GM23338 (cell line): Measurements from ENCODE around the gene LPIN1. TPM values are rescaled to one million over a fixed set of nuclear protein-coding genes. Genes with fewer than 3 reads are reported as not detected.

Experiments used
- ATAC-seq: fragments of 200-7000 bp; cut with Tn5 transposase; 3 replicates; pipeline ENCODE4 v1.9.1; 2020
- DNase-seq: peaks from one replicate; pipeline ENCODE4 v3.0.0-alpha.2; 2015; ENCODE audit warnings: low spot score
- H2AFZ ChIP-seq: fragments of 200-600 bp; sonication (generic); 2 replicates; pipeline ENCODE4 v1.8.0; 2016; ENCODE audit warnings: antibody characterized with exemption, mild to moderate bottlenecking, moderate library complexity
- H3F3A ChIP-seq: fragments of 200-600 bp; sonication (generic); replicated peaks from 2 replicates; pipeline ENCODE4 v1.8.0; 2017; ENCODE audit warnings: antibody characterized with exemption, mixed run types, low read depth
- H3K27ac ChIP-seq: fragments of 200-600 bp; sonication (generic); 2 replicates; pipeline ENCODE4 v1.6.1; 2016; ENCODE audit warnings: low read depth
- H3K27me3 ChIP-seq: fragments of 200-600 bp; sonication (generic); 2 replicates; pipeline ENCODE4 v1.8.0; 2016; ENCODE audit warnings: mild to moderate bottlenecking, mixed run types, moderate library complexity; ENCODE audit not compliant: insufficient read depth
- H3K36me3 ChIP-seq: fragments of 200-600 bp; sonication (generic); 2 replicates; pipeline ENCODE4 v1.8.0; 2016; ENCODE audit warnings: mild to moderate bottlenecking; ENCODE audit not compliant: insufficient read depth
- H3K4me1 ChIP-seq: fragments of 200-600 bp; sonication (generic); 2 replicates; pipeline ENCODE4 v1.8.0; 2016; ENCODE audit warnings: mild to moderate bottlenecking, moderate library complexity; ENCODE audit not compliant: insufficient read depth
- H3K4me2 ChIP-seq: fragments of 200-600 bp; sonication (generic); 2 replicates; pipeline ENCODE4 v1.7.1; 2017; ENCODE audit warnings: mixed run types
- H3K4me3 ChIP-seq: fragments of 200-600 bp; sonication (generic); 2 replicates; pipeline ENCODE4 v1.6.1; 2016; ENCODE audit warnings: mixed run types
- H3K79me2 ChIP-seq: fragments of 200-600 bp; sonication (generic); replicated peaks from 2 replicates; pipeline ENCODE4 v1.8.0; 2017; ENCODE audit warnings: mild to moderate bottlenecking; ENCODE audit not compliant: insufficient read depth
- H3K9me2 ChIP-seq: fragments of 200-600 bp; sonication (generic); 2 replicates; pipeline ENCODE4 v1.8.0; 2017; ENCODE audit not compliant: insufficient read depth
- H4K20me1 ChIP-seq: fragments of 200-600 bp; sonication (generic); replicated peaks from 2 replicates; pipeline ENCODE4 v1.8.0; 2017; ENCODE audit warnings: mild to moderate bottlenecking; ENCODE audit not compliant: insufficient read depth
- H3K27ac Mint-ChIP-seq: 2 replicates; pipeline ENCODE4 v1.8.0; 2020; ENCODE audit warnings: inconsistent platforms, mild to moderate bottlenecking, moderate library complexity, mixed read lengths
- H3K27me3 Mint-ChIP-seq: 3 replicates; pipeline ENCODE4 v1.8.0; 2022; ENCODE audit warnings: low read depth, mild to moderate bottlenecking, moderate library complexity, mixed read lengths, inconsistent platforms; ENCODE audit not compliant: insufficient read depth, poor library complexity
- H3K36me3 Mint-ChIP-seq: 3 replicates; pipeline ENCODE4 v1.8.0; 2021; ENCODE audit warnings: low read depth, mild to moderate bottlenecking, inconsistent platforms, moderate library complexity, mixed read lengths
- H3K4me1 Mint-ChIP-seq: 3 replicates; pipeline ENCODE4 v1.8.0; 2020; ENCODE audit warnings: mild to moderate bottlenecking, inconsistent platforms, mixed read lengths
- H3K4me3 Mint-ChIP-seq: 3 replicates; pipeline ENCODE4 v1.8.0; 2021; ENCODE audit warnings: moderate library complexity, mild to moderate bottlenecking, inconsistent platforms, mixed read lengths
- H3K9me3 Mint-ChIP-seq: 3 replicates; pipeline ENCODE4 v1.8.0; 2020; ENCODE audit warnings: moderate library complexity, mild to moderate bottlenecking, inconsistent platforms, mixed read lengths
- CREB1 ChIP-seq: fragments of 250-450 bp; sonication (Bioruptor Pico); IDR thresholded peaks from 2 replicates; pipeline ENCODE4 v1.5.0; 2020; ENCODE audit warnings: low read depth, mild to moderate bottlenecking, moderate library complexity
- ETS1 ChIP-seq: IDR thresholded peaks from 2 replicates; pipeline ENCODE4 v1.6.1; 2016; ENCODE audit warnings: antibody characterized with exemption
- EZH2 ChIP-seq: fragments of 200-600 bp; sonication (generic); IDR thresholded peaks from one replicate; pipeline ENCODE4 v1.8.0; 2017; ENCODE audit warnings: antibody characterized with exemption, mild to moderate bottlenecking, low read depth; ENCODE audit not compliant: unreplicated experiment
- JUNB ChIP-seq: IDR thresholded peaks from one replicate; pipeline ENCODE4 v1.6.1; 2016; ENCODE audit warnings: antibody characterized with exemption; ENCODE audit not compliant: unreplicated experiment
- NANOG ChIP-seq: IDR thresholded peaks from 2 replicates; pipeline ENCODE4 v1.6.1; 2016; ENCODE audit warnings: antibody characterized with exemption, borderline replicate concordance
- POLR2AphosphoS5 ChIP-seq: IDR thresholded peaks from 2 replicates; pipeline ENCODE4 v1.6.1; 2016; ENCODE audit warnings: antibody characterized with exemption, low read depth
- ZNF114 ChIP-seq: fragments of 250-450 bp; sonication (Bioruptor Pico); IDR thresholded peaks from 2 replicates; pipeline ENCODE4 v1.5.0; 2020; ENCODE audit warnings: mild to moderate bottlenecking, moderate library complexity
- polyA plus RNA-seq: library from polyadenylated mRNA; unstranded; fragments of >200 nt; fragmentation: Nextera tagmentation; extraction: Ambion mirVana; gene quantifications from 2 replicates; pipeline ENCODE4 v1.2.1, GENCODE V29; 2016
- total RNA-seq: library from RNA; depleted of rRNA; stranded (reverse); fragments of >200 nt; shearing (Covaris generic); gene quantifications from 2 replicates; pipeline ENCODE4 v1.2.3, GENCODE V29; 2014
- TF ChIP-seq, protein P1 (sequence below), 2 experiments: fragments of 200-600 bp in 1 of 2; sonication (generic) in 1 of 2; conservative IDR thresholded peaks; 2 replicates each; pipeline versions ENCODE4 v1.5.1 to v1.6.1; 2016 to 2017; ENCODE audit warnings: antibody characterized with exemption in 2 of 2, low read depth in 2 of 2, mild to moderate bottlenecking in 2 of 2, moderate library complexity in 1 of 2
- TF ChIP-seq, protein P2 (sequence below): IDR thresholded peaks from one replicate; pipeline ENCODE4 v1.6.1; 2018; ENCODE audit warnings: antibody characterized with exemption; ENCODE audit not compliant: unreplicated experiment

LPIN1 gene
- total and polyA plus RNA-seq, 2 experiments from 2014 or later = 4.4 to 9.5 TPM

DNA sequence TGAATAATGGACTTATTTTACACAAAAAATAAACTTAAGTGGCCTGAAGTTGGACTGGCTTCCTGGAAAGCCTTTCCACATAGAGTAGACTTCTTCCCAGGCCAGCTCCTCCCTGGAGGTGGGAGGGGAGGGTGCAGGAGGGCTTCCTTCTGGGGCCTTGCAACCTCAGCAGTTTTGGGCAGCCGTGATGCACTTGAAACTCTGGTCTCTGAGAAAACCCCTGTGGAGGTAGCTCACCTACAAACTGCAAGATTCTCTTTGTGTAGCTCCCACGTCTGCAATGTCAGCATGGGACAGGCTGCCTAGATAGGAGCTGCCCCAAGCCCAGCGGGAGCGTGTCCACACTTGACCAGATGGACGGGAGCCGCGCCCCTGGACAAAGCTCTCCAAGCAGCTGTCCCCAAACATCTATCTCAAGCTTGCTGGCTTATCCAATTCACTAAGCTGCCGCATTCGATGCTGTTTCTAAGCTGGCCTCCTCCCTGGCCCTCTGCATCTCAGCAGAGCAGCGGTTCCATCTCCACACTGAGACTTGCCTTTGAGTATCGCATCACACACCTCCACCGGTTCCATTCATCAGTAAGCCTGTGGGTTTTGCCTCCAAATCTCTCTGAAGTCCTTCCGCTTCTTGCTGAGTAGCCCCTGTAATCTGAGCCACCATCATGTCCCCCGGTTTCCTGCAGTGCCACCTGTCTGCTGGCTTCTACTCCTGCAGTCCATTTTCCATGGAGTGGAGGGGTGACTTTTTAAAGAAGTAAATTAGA is 1.6 kb upstream of the LPIN1 start (continued):
- TF ChIP-seq, protein P1, sequence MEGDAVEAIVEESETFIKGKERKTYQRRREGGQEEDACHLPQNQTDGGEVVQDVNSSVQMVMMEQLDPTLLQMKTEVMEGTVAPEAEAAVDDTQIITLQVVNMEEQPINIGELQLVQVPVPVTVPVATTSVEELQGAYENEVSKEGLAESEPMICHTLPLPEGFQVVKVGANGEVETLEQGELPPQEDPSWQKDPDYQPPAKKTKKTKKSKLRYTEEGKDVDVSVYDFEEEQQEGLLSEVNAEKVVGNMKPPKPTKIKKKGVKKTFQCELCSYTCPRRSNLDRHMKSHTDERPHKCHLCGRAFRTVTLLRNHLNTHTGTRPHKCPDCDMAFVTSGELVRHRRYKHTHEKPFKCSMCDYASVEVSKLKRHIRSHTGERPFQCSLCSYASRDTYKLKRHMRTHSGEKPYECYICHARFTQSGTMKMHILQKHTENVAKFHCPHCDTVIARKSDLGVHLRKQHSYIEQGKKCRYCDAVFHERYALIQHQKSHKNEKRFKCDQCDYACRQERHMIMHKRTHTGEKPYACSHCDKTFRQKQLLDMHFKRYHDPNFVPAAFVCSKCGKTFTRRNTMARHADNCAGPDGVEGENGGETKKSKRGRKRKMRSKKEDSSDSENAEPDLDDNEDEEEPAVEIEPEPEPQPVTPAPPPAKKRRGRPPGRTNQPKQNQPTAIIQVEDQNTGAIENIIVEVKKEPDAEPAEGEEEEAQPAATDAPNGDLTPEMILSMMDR (conservative IDR thresholded peaks at IDR 0.05; ENCODE audit: low read depth in 2 of 2) = peak; percentile 74 to 77
- TF ChIP-seq, protein P2, sequence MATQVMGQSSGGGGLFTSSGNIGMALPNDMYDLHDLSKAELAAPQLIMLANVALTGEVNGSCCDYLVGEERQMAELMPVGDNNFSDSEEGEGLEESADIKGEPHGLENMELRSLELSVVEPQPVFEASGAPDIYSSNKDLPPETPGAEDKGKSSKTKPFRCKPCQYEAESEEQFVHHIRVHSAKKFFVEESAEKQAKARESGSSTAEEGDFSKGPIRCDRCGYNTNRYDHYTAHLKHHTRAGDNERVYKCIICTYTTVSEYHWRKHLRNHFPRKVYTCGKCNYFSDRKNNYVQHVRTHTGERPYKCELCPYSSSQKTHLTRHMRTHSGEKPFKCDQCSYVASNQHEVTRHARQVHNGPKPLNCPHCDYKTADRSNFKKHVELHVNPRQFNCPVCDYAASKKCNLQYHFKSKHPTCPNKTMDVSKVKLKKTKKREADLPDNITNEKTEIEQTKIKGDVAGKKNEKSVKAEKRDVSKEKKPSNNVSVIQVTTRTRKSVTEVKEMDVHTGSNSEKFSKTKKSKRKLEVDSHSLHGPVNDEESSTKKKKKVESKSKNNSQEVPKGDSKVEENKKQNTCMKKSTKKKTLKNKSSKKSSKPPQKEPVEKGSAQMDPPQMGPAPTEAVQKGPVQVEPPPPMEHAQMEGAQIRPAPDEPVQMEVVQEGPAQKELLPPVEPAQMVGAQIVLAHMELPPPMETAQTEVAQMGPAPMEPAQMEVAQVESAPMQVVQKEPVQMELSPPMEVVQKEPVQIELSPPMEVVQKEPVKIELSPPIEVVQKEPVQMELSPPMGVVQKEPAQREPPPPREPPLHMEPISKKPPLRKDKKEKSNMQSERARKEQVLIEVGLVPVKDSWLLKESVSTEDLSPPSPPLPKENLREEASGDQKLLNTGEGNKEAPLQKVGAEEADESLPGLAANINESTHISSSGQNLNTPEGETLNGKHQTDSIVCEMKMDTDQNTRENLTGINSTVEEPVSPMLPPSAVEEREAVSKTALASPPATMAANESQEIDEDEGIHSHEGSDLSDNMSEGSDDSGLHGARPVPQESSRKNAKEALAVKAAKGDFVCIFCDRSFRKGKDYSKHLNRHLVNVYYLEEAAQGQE = no peak

- Histone ChIP-seq H3K9me2 (no peaks in the 10 kb centered on the region), H3K36me3 (no peaks in the 10 kb centered on the region), H3K27me3 (peaks cover 16% of the 10 kb centered on the region), H2AFZ (peak overlapping the region; percentile 100), H3F3A (peaks cover 11% of the 10 kb centered on the region; the same call in 1 of the 2 replicates), H3K4me1 (peaks cover 28% of the 10 kb centered on the region), H3K4me3 (peak overlapping the region; percentile 56), H3K79me2 (peaks cover 15% of the 10 kb centered on the region; the same call in 1 of the 2 replicates), H3K4me2 (peak overlapping the region; percentile 84), H3K27ac (no peak overlapping the region), H4K20me1 (no peaks in the 10 kb centered on the region; the same call in 1 of the 2 replicates)
- DNase-seq (no peak), ATAC-seq (peak; percentile 1; the same call in 2 of the 3 replicates)
- Mint-ChIP-seq H3K36me3 (no peaks in the 10 kb centered on the region), H3K27ac (no peak overlapping the region), H3K4me3 (peak overlapping the region; percentile 70), H3K27me3 (peaks cover 28% of the 10 kb centered on the region), H3K4me1 (peaks cover 53% of the 10 kb centered on the region), H3K9me3 (peaks cover 9% of the 10 kb centered on the region; the same call in 2 of the 3 replicates)
- TF ChIP-seq EZH2 (no peak), JUNB (no peak), ETS1 (no peak), POLR2AphosphoS5 (no peak), CREB1 (CRISPR knock-in tag) (no peak), ZNF114 (CRISPR knock-in tag) (no peak), NANOG (no peak)
- TF ChIP-seq, protein P1 (conservative IDR thresholded peaks at IDR 0.05; ENCODE audit: low read depth in 2 of 2) = no peak
Observed at GRCh38 chr2:11745613-11746375, 638 bp upstream of the LPIN1 start.
